MCF 10A (cell line): ENCODE measurements around the gene FBXL4. TPM values are rescaled to one million over a fixed set of nuclear protein-coding genes. Genes with fewer than 3 reads are reported as not detected.

Experiments used
- BruUV-seq: library from RNA; stranded (reverse); fragments of 400-500 nt; replicated peaks from 2 replicates; lab custom pipeline; 2021; lab: Mats Ljungman, UMichigan
- CTCF ChIA-PET: fragments of 300-600 bp; sonication (Branson Sonifier 250); formaldehyde crosslinking; extraction: SDS; loops from one replicate; lab custom pipeline; 2021; ENCODE audit warnings: antibody characterized with exemption, inconsistent platforms; lab: Yijun Ruan, JAX
- POLR2A ChIA-PET: fragments of 300-600, 350-650 bp; sonication (Branson Sonifier 250); formaldehyde crosslinking; extraction: SDS; loops from one replicate; lab custom pipeline; 2020; ENCODE audit warnings: antibody characterized with exemption, inconsistent platforms; lab: Yijun Ruan, JAX
- DNase-seq: peaks from one replicate; pipeline ENCODE4 v3.0.0-alpha.2; 2018; ENCODE audit not compliant: unreplicated experiment
- H3K27ac Mint-ChIP-seq: one replicate; pipeline ENCODE4 v1.8.0; 2022; ENCODE audit warnings: mild to moderate bottlenecking, low read depth, mixed read lengths; ENCODE audit not compliant: unreplicated experiment
- H3K27me3 Mint-ChIP-seq: one replicate; pipeline ENCODE4 v1.8.0; 2022; ENCODE audit warnings: mixed read lengths; ENCODE audit not compliant: insufficient read depth, unreplicated experiment
- H3K36me3 Mint-ChIP-seq: one replicate; pipeline ENCODE4 v1.8.0; 2022; ENCODE audit warnings: mild to moderate bottlenecking, moderate library complexity, mixed read lengths; ENCODE audit not compliant: insufficient read depth, unreplicated experiment
- H3K4me1 Mint-ChIP-seq: one replicate; pipeline ENCODE4 v1.8.0; 2022; ENCODE audit warnings: mixed read lengths; ENCODE audit not compliant: insufficient read depth, unreplicated experiment
- H3K4me3 Mint-ChIP-seq: one replicate; pipeline ENCODE4 v1.8.0; 2022; ENCODE audit warnings: mild to moderate bottlenecking, moderate library complexity, mixed read lengths; ENCODE audit not compliant: unreplicated experiment
- H3K9me3 Mint-ChIP-seq: one replicate; pipeline ENCODE4 v1.8.0; 2022; ENCODE audit warnings: mixed read lengths; ENCODE audit not compliant: unreplicated experiment
- CTCF ChIP-seq: fragments of 200-600 bp; IDR thresholded peaks from one replicate; pipeline ENCODE4 v1.8.0; 2022; ENCODE audit warnings: antibody characterized with exemption, mild to moderate bottlenecking; ENCODE audit not compliant: unreplicated experiment
- intact Hi-C: fragments of 100-400 bp; cut with micrococcal nuclease; formaldehyde crosslinking; loops from 2 replicates; pipeline ENCODE4 v1.14.1; 2022
- total RNA-seq: library from RNA; stranded (reverse); gene quantifications from 2 replicates; pipeline ENCODE4 v1.2.3, GENCODE V29; 2022

The FBXL4 gene
- total RNA-seq, 1 experiment from 2014 or later: 15.7 TPM

- peaks cover 28% of the 10 kb centered on the region for H3K27me3 Mint-ChIP-seq
Observed at GRCh38 chr6:98973571-98973970, 25.8 kb upstream of the FBXL4 start.

GRCh38 chr6:98971303-98971702 is 23.6 kb upstream of the FBXL4 start:
- Mint-ChIP-seq H3K4me1 (no peaks in the 10 kb centered on the region), H3K4me3 (no peak overlapping the region), H3K27ac (no peak overlapping the region), H3K36me3 (peaks cover 7% of the 10 kb centered on the region), H3K27me3 (peaks cover 18% of the 10 kb centered on the region), H3K9me3 (no peaks in the 10 kb centered on the region)
- DNase-seq: no peak
- no TSS peak for BruUV-seq
- ChIA-PET POLR2A (no interaction called here), CTCF (interaction anchor here (1.1 kb wide), 1 partner anchor 551 kb away, joined by 3 read pairs; no protein-coding TSS in a partner anchor)
- intact Hi-C loops: no loop called here
- TF ChIP-seq CTCF: no peak

More at GRCh38 chr6:98973571-98973970, 25.8 kb upstream of the FBXL4 start:
- H3K4me1 Mint-ChIP-seq: no peaks in the 10 kb centered on the region
- H3K27ac Mint-ChIP-seq: no peak overlapping the region
- TF ChIP-seq CTCF: no peak
- H3K36me3 Mint-ChIP-seq: peaks cover 7% of the 10 kb centered on the region
- CTCF ChIA-PET: no interaction called here
- POLR2A ChIA-PET: no interaction called here
- no TSS peak for BruUV-seq
- no peak overlapping the region for H3K4me3 Mint-ChIP-seq
- H3K9me3 Mint-ChIP-seq: no peaks in the 10 kb centered on the region
- intact Hi-C loops: no loop called here
- no peak for DNase-seq

GRCh38 chr6:98970469-98970868 is 22.7 kb upstream of the FBXL4 start:
- CTCF ChIA-PET: no interaction called here
- no peak overlapping the region for H3K27ac Mint-ChIP-seq
- no peaks in the 10 kb centered on the region for H3K9me3 Mint-ChIP-seq
- no peak overlapping the region for H3K4me3 Mint-ChIP-seq
- no peak for DNase-seq
- peaks cover 26% of the 10 kb centered on the region for H3K27me3 Mint-ChIP-seq
- no peak for TF ChIP-seq CTCF
- H3K4me1 Mint-ChIP-seq: no peaks in the 10 kb centered on the region
- no TSS peak for BruUV-seq
- intact Hi-C loops: no loop called here
- peaks cover 7% of the 10 kb centered on the region for H3K36me3 Mint-ChIP-seq
- POLR2A ChIA-PET: no interaction called here

- Mint-ChIP-seq H3K27me3 (peaks cover 54% of the 10 kb centered on the region), H3K9me3 (no peaks in the 10 kb centered on the region), H3K4me3 (no peak overlapping the region), H3K36me3 (peaks cover 7% of the 10 kb centered on the region), H3K4me1 (no peaks in the 10 kb centered on the region), H3K27ac (no peak overlapping the region)
- TF ChIP-seq CTCF: no peak
- no peak for DNase-seq
- intact Hi-C loops: no loop called here
- BruUV-seq: no TSS peak
- ChIA-PET POLR2A (interaction anchor here (1.2 kb wide), 1 partner anchor 9 kb away, joined by 3 read pairs; no protein-coding TSS in a partner anchor), CTCF (no interaction called here)
Observed at GRCh38 chr6:98967616-98968015, 19.9 kb upstream of the FBXL4 start.
